ENCODE data around the gene CRTC3.

DNA sequence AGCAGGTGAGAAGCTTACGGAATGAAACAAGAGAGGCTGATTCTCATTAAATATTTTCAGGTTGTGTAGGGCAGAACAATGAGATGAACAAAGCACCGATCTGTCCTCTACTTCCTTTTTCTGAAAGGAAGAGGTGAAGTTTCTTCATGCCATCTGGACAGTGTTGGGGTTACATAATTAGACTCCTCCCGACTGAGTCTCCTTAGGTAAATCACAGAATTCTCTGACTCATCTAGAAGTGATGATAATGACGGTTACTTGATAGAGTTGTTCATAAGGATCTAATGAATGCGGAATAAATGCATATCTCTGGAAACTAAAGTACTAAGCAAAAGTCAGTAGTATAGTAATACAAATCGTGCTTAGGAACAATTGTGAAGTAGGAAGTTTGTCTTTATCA lies 21.2 kb downstream of the CRTC3 start:
- no peak for TF ChIP-seq ZNF274 (IDR thresholded peaks at IDR 0.05; ENCODE audit: low read depth, low read length)
- TF ChIP-seq YY1 (IDR thresholded peaks at IDR 0.05; ENCODE audit: insufficient read depth, insufficient read length): no peak

All from NT2/D1 (cell line).